ACHN (cell line): Measurements from ENCODE around the gene AFTPH.
A peak's percentile ranks its signal among the peaks of the same experiment; 100 is the strongest.
"Not testable (repeated sequence)": the region's sequence is repeated elsewhere in the genome, so short reads cannot be mapped to it uniquely, and the experiment has no call there.

ENCODE experiments used
- DNase-seq: peaks from one replicate; pipeline ENCODE4 v3.0.0-alpha.2; 2015
- in situ Hi-C: cut with HindIII; loops from 2 replicates; pipeline ENCODE4 v1.10.0; 2017; ENCODE audit warnings: low sequenced_read_pairs, low pct_ligation_motif_present, low pct_unique_long_range_greater_than_20kb

AFTPH gene

GRCh38 chr2:64492821-64493220 lies 31.3 kb upstream of the AFTPH start:
- in situ Hi-C loops, result no loop called here

GRCh38 chr2:64493788-64494187 lies 30.3 kb upstream of the AFTPH start:
- no peak for DNase-seq
- in situ Hi-C loops, result no loop called here

More at GRCh38 chr2:64492821-64493220, 31.3 kb upstream of the AFTPH start:
- DNase-seq, result no peak

DNA sequence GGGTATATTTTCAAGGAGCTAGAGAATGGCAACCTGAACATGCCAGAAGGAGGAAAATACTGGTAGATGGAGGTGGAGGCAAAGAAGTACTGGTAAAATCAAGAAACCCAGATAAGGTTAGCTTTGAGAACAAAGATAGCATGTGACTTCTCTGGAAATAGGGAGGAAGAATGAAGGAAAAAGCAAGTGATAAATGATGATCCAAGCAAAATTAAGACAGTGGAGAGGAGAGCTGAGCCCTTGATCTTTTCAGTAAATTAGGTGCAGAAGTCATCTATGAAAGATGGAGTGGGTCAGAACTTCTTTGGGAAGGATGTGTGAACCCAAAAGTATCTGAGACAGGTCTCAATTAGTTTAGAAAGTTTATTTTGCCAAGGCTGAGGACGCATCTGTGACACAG lies 25.7 kb upstream of the AFTPH start:
- in situ Hi-C loops, result no loop called here
- no peak for DNase-seq

DNA sequence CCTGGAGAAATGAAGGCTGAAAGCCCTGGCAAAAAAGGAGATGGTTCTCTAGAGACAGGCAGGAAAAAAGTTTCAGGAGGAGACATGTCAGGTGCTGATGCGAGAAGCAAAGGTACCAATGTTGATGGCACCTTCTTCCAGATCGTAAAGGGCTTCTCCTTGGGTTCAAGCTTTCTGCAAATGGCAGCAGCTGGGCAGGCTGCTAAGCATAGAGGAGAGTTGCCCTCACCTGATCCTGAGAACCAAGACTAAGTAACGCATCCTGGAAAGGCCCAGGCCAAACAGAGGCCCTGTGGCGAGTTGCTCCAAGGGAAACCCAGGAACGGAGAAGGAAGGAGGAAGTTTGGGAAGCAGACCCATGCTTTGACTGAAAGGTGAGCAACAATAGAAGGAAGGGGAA lies 23.6 kb upstream of the AFTPH start:
- in situ Hi-C loops, result no loop called here
- DNase-seq, result no peak

DNA sequence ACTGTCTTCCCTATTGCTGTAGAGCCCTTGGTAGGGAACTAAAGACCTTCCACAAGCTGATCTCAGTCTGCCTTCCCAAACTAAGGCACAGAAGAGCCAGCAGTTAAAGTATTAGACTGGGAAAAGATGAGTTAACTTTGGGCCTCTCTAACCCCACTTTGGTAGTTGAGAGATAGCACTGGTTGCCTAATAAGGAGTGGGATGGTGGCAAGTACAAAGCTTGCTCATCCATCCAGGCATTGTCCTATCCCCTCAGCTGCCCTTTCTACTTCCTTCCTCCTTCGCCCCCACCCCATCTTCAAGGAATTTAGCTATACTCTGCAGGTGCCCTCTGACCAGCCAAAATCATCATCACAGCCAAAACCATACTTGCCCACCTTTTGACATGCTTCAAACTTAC lies 22.2 kb upstream of the AFTPH start:
- no peak for DNase-seq
- in situ Hi-C loops, result no loop called here

GRCh38 chr2:64502860-64503259 lies 21.3 kb upstream of the AFTPH start:
- in situ Hi-C loops, result no loop called here
- DNase-seq, result no peak

DNA sequence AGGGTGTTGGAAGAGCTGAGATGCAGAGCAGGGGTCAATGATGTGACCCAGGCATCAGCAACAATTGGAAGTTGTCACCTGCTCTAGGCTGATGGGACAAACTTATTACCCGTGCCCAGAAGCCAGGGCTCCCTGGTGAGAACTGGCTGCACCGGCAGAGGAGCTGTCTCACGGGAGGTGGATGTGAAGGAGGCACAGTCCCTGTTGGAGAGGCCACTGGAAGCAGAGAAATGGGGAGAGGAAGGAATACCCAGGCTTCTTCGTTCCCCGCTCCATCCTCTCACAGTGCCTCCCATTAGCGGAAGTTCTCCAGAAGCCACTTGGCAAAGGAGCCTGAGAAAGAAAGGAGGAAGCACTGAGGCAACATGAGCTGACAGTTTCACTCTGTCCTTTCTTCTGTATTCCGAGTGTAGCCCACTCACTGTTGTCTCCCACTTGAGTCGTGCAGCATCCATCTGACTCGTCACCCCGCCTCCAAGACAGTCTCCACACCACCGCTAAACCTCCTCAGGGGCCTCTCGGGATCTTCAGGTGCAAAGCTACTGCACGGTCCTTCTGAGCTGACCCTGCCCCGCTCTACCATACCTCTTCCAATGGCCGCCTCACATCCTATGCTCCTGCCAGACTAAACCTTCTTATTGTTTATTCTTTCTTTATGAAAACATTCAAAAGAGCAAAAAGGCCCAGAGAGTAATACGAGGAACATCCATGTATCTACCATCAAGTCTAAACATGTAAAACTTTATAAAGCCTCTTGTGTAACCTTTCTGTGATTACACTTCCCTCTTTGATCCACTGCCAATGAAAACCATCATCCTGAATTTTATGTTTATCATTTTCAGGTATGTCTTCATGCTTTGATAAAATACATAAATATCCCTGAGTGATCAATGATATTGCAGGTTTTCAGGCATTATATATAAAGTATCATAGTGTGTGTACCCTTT lies 19.1 kb upstream of the AFTPH start:
- in situ Hi-C loops, result no loop called here
- DNase-seq, result no peak

DNA sequence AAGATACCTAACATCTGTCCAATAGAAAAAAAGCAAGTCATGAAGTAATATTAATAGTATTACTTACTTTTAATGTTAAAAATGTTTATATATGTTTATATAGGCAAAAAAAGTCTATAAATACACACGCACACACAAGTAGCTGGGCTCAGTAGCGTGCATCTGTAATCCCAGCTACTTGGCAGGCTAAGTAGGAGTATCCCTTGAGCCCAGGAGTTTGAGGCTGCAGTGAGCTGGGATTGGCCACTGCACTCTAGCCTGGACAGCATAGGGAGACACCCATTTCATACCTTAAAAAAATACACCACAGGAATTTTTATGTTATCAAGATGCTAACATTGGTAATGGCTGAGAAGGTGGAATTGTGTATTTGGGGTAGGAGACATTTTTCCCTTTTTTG lies 17.4 kb upstream of the AFTPH start:
- DNase-seq, result no peak
- in situ Hi-C loops, result no loop called here

DNA sequence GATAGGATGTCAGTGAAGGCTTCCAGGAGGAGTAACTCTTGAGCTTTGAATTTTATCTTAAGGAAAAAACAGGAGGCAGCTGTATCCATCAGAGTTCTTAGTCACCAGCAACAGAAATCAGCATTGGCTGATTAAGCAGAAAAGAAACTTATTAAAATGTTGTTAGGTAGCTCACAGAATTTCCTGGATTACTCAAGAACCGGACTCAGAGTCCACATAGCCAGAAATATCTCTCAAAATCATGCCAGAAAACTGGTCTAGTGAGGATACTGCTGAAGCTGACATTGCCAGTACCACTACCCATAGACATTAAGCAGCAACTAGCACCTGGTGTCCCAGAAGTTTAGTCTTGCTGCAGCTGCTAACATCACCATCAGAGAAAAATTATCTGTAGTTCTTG lies 10.1 kb upstream of the AFTPH start:
- no peak for DNase-seq
- in situ Hi-C loops, result no loop called here

- no peak for DNase-seq
- in situ Hi-C loops, result no loop called here
Observed at GRCh38 chr2:64515086-64515485, 9.0 kb upstream of the AFTPH start.

GRCh38 chr2:64516651-64517510 lies 7.2 kb upstream of the AFTPH start:
- in situ Hi-C loops, result no loop called here

DNA sequence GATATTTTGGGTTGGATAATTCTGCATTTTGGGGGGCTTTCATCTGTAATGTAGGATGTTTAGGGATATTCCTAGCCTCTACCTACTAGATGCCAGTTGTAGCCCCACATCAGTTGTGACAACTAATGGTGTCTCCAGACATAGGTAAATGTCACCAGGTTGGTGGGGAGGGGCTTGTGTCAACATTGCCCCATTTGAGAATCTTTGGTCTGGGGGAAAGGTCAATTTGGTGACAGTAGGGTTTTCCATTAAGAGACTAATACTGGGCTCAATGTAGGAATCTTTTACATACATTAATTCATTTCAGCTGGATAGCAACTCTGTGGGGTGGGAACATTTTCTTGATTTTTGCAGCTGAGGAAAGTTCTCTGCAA lies 6.6 kb upstream of the AFTPH start:
- in situ Hi-C loops, result no loop called here
- DNase-seq, result no peak

More at GRCh38 chr2:64516651-64517510, 7.2 kb upstream of the AFTPH start:
- DNase-seq, result no peak

GRCh38 chr2:64522843-64523428 lies 1.2 kb upstream of the AFTPH start:
- in situ Hi-C loops, result no loop called here
- DNase-seq, result peak; percentile 81

- in situ Hi-C loops, result no loop called here
- DNase-seq, result peak; percentile 32
Observed at GRCh38 chr2:64524604-64525316, 632 bp downstream of the AFTPH start.

- peak; percentile 51 for DNase-seq
- in situ Hi-C loops, result no loop called here
Observed at GRCh38 chr2:64525317-64525613, 1.1 kb downstream of the AFTPH start.

DNA sequence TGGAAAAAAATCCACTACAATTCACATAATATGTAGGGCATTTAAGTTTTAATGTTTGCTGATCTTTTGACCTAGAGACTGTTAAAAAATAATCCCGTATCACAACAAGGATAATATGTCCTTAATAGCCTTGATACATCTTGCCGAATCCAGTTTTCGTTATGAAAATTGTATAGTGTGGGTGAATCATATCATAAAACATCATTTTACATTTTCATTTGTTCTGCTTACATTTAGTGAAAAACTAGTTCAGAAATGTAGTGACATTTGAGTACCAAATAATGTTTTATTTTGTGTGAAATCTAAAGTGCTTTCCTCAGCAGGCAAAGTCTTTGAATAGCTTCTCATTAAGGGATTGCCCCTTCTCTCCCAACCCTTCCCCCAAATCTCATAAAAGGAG lies 1.9 kb downstream of the AFTPH start:
- no peak for DNase-seq
- in situ Hi-C loops, result no loop called here

- DNase-seq, in situ Hi-C loops: not testable (repeated sequence)
Observed at GRCh38 chr2:64530946-64531345, 6.8 kb downstream of the AFTPH start.

- in situ Hi-C loops, result no loop called here
- no peak for DNase-seq
Observed at GRCh38 chr2:64532030-64532429, 7.9 kb downstream of the AFTPH start.

GRCh38 chr2:64533882-64534281 lies 9.8 kb downstream of the AFTPH start:
- in situ Hi-C loops, result no loop called here
- DNase-seq, result no peak
